A673 (cell line): Measurements from ENCODE around the gene RIT2.

Experiments
- EZH2 ChIP-seq: fragments of 200-600 bp; sonication (generic); IDR thresholded peaks from 2 replicates; pipeline ENCODE4 v1.6.1; 2017; ENCODE audit warnings: borderline replicate concordance, low read depth, mild to moderate bottlenecking, mixed read lengths, antibody characterized with exemption, low read length; ENCODE audit not compliant: poor library complexity, severe bottlenecking
- TF ChIP-seq, protein P1 (sequence below): fragments of 300-800, 200-600 bp; sonication (generic); conservative IDR thresholded peaks from 2 replicates; pipeline ENCODE4 v1.5.1; 2017; ENCODE audit warnings: low read depth, mild to moderate bottlenecking, antibody characterized with exemption, low read length, moderate library complexity, mixed read lengths

DNA sequence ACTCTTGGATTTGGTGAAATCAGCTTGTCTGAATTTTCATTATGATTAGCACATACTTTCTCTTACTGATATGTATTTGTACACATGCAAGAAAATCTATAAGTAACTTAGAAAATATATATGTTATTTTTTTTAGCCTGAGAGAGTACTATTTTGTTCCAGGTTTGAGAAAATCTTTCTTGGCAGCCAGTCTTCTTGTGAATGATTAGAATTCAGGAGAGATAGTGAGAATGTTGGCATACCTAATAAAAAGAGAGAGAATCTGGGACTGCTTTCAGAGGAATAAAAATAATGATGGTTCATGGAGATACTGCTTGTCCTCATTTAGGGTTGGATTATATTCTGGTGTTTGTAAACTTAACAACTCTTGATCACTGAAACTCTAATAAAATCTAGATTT, 44.4 kb upstream of the RIT2 start:
- TF ChIP-seq, protein P1, sequence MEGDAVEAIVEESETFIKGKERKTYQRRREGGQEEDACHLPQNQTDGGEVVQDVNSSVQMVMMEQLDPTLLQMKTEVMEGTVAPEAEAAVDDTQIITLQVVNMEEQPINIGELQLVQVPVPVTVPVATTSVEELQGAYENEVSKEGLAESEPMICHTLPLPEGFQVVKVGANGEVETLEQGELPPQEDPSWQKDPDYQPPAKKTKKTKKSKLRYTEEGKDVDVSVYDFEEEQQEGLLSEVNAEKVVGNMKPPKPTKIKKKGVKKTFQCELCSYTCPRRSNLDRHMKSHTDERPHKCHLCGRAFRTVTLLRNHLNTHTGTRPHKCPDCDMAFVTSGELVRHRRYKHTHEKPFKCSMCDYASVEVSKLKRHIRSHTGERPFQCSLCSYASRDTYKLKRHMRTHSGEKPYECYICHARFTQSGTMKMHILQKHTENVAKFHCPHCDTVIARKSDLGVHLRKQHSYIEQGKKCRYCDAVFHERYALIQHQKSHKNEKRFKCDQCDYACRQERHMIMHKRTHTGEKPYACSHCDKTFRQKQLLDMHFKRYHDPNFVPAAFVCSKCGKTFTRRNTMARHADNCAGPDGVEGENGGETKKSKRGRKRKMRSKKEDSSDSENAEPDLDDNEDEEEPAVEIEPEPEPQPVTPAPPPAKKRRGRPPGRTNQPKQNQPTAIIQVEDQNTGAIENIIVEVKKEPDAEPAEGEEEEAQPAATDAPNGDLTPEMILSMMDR = no peak
- TF ChIP-seq EZH2 = no peak
